KG1 (cell line): ENCODE measurements around the gene GALNT18.

Experiments used
- DNase-seq: peaks from one replicate; lab custom pipeline; 2025; lab: John Stamatoyannopoulos, UW

The GALNT18 gene

GRCh38 chr11:11586465-11586864 lies 35.3 kb downstream of the GALNT18 start:
- no peak for DNase-seq

GRCh38 chr11:11584937-11585336 lies 36.9 kb downstream of the GALNT18 start:
- no peak for DNase-seq

GRCh38 chr11:11584530-11584810 lies 37.3 kb downstream of the GALNT18 start:
- DNase-seq: no peak

GRCh38 chr11:11583801-11584529 lies 37.8 kb downstream of the GALNT18 start:
- no peak for DNase-seq

- no peak for DNase-seq
Observed at GRCh38 chr11:11582011-11582701, 39.6 kb downstream of the GALNT18 start.

- no peak for DNase-seq
Observed at GRCh38 chr11:11581481-11581880, 40.3 kb downstream of the GALNT18 start.

- DNase-seq: no peak
Observed at GRCh38 chr11:11580841-11581411, 40.9 kb downstream of the GALNT18 start.

- DNase-seq: no peak
Observed at GRCh38 chr11:11580012-11580411, 41.8 kb downstream of the GALNT18 start.

- DNase-seq: no peak
Observed at GRCh38 chr11:11579012-11579988, 42.5 kb downstream of the GALNT18 start.

GRCh38 chr11:11577932-11578911 lies 43.6 kb downstream of the GALNT18 start:
- DNase-seq: no peak

- DNase-seq: no peak
Observed at GRCh38 chr11:11577251-11577855, 44.5 kb downstream of the GALNT18 start.

- no peak for DNase-seq
Observed at GRCh38 chr11:11574373-11575287, 47.2 kb downstream of the GALNT18 start.

- no peak for DNase-seq
Observed at GRCh38 chr11:11572386-11572785, 49.4 kb downstream of the GALNT18 start.

GRCh38 chr11:11571893-11572292 lies 49.9 kb downstream of the GALNT18 start:
- DNase-seq: no peak

GRCh38 chr11:11570823-11571222 lies 51.0 kb downstream of the GALNT18 start:
- no peak for DNase-seq

- DNase-seq: no peak
Observed at GRCh38 chr11:11569936-11570491, 51.8 kb downstream of the GALNT18 start.

- no peak for DNase-seq
Observed at GRCh38 chr11:11568651-11569229, 53.1 kb downstream of the GALNT18 start.

- no peak for DNase-seq
Observed at GRCh38 chr11:11567936-11568650, 53.7 kb downstream of the GALNT18 start.
